NOMO-1 treated with DMSO at 0.1 percent for 48 hours (cell line): ENCODE results near the gene ROS1.
A peak's percentile ranks its signal among the peaks of the same experiment; 100 is the strongest.

Experiments used
- DNase-seq: peaks from one replicate; lab custom pipeline; 2025; ENCODE audit not compliant: unreplicated experiment; lab: John Stamatoyannopoulos, UW

ROS1 gene

DNA sequence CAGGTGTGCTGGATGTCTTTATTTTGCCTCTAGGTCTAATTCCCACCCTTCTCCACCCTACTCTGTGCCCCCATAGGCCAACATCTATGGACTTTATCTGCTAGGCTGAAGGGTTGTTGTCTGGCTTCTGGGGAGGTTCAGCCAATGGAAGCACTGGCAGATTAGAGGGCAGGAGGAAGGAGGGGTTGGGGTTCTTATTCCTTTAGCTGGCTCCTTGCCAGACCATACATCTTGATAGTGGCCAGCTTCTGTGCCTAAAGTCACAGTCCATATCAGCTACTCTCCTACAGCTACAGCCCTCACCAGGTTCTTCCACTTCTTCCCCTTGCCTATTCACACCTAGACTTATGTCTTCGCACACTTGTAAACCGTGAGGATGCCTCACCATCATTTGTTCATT, 41.1 kb downstream of the ROS1 start:
- DNase-seq = no peak

DNA sequence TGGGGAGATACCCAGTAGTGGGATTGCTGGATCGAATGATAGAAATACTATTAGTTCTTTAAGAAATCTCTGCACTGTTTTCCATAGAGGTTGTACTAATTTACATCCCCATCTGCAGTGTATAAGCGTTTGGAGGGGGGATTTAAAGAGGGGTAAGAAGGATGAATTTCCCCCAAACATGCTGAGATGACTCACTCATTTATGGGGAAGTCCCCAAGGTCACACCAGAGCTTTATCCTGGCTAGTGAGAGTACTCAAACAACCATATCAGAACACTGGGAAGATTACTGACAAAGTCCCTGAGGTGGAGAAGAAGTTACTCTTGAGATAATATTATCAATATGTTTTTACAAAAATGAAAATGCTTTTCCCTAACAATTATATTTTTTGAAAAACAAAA, 44.0 kb downstream of the ROS1 start:
- no peak for DNase-seq

DNA sequence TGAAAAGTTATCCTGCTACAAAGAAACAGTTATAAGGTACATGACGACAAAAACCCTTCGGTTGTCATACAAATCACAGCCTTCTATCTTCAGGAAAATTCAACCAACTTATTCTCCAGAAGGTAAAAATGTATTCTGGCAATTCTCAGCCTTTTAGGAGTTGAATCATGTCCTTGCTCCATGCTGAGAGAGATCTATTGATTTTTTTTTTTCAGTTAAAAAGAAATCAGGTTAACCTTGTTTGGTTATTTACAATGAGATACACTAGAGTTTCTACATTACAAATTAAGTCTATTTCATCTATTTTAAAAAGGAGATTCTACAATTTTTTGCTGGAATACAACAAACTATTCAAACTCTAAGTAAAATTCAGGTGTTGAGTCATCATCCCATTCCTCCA, 45.4 kb downstream of the ROS1 start:
- no peak for DNase-seq

DNA sequence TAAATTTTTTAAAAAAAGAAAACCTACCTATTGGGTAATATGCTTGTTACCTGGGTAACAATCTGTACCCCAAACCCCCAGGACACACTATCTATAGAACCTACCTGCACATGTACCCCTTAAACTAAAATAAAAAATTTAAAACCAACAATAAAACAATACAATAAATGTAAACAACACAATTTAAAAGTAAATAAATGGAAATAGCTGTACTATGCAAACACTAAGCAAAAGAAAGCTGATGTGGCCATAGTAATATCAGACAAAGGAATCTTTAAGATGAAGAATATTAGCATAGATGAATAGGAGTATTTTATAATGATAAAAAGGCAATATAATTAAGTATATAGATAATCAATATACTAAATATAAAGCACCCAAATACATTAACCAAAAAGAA, 50.3 kb downstream of the ROS1 start:
- no peak for DNase-seq

DNA sequence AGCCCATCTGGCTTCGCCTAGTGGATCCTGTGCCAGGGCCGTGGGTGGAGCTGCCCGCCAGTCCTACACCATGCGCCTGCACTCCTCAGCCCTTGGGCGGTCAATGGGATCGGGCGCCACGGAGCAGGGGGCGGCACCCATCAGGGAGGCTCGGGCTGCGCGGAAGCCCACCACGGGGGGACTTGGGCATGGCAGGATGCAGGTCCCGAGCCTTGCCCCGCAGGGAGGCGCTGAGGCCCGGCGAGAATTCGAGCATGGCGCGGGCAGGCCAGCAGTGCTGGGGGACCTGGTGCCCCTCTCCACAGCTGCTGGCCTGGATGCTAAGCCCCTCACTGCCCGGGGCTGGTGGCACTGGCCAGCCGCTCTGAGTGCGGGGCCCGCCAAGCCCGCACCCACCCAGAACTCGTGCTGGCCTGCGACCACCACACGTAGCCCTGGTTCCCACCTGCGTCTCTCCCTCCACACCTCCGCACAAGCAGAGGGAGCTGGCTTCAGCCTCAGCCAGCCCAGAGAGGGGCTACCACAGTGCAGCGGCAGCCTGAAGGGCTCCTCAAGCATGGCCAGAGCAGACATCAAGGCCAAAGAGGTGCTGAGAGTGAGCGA, 52.4 kb downstream of the ROS1 start:
- no peak for DNase-seq

DNA sequence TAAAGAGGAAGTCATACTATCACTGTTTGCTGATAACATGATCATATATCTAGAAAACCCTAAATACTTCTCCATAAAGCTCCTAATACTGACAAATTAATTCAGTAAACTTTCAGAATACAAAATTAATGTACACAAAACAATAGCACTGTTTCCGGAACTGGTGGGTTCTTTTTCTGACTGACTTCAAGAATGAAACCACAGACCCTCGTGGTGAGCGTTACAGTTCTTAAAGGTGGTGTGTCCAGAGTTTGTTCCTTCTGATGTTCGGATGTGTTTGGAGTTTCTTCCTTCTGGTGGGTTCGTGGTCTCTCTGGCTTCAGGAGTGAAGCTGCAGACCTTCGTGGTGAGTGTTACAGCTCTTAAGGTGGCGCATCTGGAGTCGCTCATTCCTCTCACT, 53.5 kb downstream of the ROS1 start:
- peak; percentile 38 for DNase-seq

DNA sequence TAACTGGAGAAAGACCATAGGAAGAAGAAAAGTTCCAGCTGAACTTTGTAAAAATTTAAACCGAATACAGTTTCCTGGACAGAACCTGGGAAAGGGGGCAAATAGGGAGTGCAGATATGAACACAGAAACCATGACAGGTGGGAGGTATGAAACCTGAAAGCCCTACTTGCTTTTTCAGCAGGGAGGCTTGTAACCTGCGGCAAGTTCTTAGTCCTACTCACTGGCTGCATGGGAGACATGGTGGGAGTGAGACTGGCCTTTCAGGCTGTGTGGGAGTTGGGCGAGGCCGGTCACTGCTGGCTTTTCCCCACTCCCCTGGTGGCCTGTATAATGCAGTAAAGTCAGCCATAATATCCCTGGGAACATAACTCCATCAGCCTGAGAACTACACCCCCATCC, 54.2 kb downstream of the ROS1 start:
- no peak for DNase-seq

DNA sequence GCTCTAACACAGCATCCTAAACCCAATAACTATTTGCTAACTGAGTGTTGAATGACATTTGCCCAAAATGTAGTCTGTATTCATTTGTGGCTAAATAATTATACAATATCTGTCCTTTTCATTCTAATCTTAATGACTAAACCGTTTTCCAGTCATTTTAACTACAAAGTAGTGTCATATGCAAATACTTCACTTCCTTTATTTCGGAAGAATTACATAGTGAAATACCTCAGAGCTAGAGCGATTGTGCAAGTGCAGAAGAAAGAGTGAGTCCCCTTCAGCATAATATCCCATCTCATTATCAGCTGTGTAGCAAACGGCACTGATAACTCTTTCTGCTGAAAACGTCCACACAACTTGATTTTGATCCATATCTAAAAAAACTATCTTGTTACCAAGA, 66.2 kb downstream of the ROS1 start:
- peak; percentile 92 for DNase-seq

DNA sequence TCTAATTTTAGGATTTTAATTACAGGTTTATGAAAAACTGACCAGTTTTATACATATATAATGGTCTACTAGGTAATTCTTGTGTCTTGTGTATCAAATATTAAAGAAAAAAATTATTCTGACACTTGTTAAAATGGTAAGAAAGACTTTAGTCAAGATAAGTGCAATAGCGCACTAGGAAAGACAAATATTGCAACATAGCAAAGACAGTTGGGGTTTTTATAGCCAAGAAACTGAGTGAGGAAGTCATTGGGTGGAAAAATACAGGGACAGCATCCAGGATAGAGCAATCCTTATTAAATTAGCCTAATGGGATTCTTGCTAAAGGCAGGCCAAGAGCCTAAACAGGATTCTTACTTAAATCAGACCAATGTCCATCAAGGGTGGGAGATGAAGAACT, 71.1 kb downstream of the ROS1 start:
- peak; percentile 54 for DNase-seq

DNA sequence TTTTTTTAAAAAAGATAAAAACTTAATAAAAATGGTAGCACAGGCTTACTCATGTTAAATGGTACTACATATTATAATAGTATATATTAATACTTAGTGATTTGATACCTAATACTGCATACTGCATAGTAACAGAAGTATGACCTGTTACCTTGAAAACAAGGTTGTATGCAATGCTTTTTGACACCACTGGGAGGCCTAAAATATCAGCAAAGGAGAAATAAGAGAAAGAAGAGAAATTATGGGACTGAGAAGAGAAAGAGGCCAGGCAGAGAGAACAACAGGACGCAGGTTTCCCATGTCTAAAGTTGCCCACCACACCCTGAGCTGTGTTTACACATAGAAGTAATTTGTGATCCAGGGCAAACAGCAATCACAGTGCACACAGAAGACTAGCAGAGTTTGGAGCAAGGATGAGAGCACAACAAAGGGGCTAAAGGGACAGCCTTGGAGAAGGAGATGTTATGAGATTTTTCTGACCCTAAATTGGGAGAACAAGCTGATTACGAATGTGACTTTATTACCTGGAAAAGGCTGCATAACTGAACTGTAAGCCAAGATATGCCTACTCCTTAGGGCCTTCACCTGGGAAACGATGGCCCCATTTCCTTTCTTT, 73.2 kb downstream of the ROS1 start:
- peak; percentile 41 for DNase-seq

DNA sequence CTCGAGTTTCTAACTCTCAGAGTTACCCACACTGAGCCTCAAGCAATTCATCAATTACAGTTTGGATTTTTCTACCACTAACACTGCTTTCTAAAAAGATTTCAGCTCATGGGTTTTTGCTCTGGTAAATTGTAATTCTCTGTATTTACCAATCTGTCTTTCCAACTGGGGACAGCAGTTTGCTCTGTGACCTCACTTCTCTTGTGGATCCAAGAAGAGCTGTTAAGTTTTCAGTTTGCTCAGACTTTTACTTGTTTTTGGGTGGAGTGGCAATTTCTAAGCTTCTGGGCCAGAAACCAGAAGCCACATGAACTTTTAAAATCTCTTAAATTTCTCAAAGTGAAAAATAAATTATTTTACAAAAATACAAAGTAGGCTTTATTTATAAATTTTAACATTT, 74.2 kb downstream of the ROS1 start:
- no peak for DNase-seq

DNA sequence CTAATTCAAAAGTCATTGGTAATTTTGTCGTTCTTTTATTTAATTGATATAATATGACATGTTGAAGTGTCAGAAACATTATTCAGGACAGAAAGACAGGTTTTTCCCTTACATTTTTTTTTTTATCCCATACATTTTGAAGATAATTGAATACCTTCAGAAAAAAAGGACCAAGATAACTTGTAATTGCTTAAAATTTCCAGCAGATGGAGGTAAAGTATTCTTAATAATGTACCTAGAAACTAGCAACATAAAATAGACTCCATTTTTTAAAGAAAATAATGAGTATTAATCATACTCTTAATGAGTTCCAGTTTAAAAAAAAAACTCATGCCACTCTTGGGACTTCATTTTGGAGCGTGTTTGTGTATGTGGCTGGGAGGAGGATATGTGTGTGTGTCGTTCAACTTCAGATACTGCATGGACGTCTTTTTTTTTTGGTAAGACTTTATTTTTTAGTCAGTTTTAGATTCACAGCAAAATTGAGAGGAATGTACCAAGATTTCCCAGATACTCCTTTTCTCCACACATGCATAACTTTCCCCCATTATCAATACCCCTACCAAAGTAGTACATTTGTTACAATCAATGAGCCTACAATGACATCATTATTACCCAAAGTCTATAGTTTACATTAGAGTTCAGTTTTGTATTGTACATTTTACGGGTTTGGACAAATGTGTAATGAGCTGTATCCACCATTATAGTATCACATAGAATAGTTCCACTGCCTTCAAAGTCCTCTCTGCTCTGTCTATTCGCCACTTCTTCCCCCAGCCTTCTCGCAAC, 79.4 kb downstream of the ROS1 start:
- DNase-seq = peak; percentile 57

DNA sequence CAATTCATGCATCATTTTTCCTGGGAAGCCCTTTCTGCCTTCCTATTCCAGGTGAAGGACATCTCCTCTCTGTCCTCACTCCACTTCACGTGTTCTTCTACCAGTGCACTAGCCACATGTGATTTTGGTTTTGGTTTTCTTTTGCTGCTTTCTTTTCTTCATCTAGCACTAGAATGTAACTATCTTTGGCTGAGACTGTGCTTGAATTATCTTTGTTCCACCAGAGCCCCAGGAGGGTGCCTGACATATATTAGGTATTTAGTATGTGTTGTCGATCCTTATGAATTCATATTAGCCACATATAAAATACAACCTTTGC, 80.5 kb downstream of the ROS1 start:
- DNase-seq = no peak

DNA sequence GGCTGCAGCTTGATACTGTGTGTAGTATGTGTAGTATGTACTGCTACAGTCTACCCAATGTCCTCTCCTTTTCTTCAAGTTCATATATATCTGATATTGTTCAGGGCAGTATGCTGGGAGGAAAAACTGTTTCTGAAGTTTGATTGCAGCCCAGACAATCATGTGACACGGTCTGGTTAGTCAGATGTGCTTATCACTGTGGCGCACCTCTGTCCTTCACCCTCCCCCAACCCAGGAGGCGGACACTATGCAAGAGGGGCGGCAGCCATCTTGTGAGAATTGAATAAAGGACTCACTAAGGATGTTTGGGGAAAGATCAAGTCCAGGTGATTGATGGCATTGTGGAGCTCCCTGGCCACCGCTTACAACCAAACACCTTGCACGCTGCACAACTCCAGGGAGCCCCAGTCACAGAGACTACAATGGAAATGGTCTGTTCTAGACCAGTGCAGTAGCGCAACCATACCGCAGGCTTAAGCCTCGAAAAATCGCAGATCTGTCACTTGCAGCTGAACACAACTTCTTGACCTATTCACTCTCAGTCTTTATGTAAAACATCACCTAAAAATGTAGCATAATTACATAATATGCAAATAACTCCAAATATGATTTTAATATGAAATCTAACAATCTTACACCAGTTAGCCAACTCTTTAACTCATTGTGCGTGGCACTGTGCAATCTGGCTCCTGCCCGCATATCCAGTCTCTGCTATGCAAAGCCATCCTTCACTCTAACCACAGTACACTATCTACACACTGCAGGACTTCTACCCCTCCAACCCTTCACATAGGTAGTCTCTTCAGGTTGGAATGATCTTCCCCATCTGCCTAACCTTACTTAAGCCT, 81.1 kb downstream of the ROS1 start:
- no peak for DNase-seq

DNA sequence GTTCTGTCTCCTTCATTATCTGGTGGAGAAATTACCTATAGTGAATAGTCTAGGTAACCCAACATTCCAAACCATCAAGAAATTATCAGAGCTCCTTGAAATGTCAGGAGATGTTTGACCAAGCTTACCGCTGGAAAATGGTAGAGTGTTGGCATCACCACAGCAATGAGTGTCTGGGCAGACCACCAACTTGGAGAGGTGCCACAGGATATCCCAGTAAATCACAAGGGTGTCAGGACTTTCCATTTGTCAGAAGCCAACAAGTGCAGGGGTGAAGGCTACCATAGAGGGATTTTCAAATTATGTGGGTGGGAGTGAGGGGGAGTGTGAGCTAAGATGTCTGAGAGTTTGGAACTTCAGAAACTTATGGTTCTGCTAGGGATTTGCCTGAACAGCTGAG, 87.2 kb downstream of the ROS1 start:
- no peak for DNase-seq

DNA sequence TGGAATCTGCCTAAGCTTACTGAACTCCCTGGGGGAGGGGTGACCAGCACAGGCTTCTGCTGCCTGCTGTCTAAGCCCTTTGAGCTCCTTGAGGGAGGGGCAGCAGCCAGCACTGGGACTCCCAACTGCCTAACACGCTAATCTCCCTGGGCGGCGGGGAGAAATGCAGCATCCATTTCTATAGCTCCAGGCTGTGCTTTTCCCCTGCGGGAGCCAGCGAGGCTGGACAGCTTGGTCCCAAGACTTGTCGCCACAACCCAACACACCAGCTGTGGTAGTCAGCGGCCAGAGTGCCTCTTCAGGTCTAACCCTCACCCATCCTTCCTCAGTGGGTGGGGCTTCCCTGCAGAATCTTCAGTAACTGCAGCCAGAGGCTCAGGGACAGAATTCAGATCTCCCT, 95.8 kb downstream of the ROS1 start:
- DNase-seq = no peak

DNA sequence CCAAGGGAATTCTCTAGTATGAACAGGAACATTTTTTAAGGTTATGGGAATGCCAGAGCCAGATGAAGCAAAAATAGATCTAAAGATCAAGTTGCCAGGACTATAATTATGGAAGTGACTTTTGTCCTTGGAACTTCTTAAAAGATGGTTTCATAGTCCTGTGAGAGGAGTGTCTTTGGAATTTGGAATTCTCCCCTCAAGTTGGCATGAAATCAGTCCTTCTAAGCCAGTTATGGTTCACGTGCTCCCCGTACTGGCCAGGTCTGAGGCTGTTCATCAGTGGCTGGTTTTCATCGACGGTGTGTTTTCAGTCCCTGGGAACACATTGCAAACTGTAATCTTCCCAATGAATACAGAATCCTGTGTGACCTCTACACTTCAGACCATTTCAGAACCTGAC, 97.2 kb downstream of the ROS1 start:
- no peak for DNase-seq

DNA sequence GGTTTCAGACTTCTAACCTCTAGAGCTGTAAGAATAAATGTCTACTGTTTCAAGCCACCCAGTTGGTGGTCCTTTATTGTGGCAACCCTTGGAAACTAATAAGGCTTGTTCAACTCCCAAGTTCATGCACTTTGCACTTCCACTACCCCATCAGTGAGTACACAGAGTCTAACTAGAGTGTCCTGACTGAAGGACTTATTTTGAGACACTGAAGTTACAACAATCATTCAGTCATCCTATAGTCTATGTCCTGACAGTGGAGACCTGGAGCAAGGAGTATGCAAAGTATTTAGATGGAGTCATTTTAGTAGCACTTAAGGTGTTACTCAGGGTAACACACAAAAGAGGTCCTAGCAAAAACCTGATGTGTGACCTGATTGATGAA, 97.7 kb downstream of the ROS1 start:
- DNase-seq = no peak

DNA sequence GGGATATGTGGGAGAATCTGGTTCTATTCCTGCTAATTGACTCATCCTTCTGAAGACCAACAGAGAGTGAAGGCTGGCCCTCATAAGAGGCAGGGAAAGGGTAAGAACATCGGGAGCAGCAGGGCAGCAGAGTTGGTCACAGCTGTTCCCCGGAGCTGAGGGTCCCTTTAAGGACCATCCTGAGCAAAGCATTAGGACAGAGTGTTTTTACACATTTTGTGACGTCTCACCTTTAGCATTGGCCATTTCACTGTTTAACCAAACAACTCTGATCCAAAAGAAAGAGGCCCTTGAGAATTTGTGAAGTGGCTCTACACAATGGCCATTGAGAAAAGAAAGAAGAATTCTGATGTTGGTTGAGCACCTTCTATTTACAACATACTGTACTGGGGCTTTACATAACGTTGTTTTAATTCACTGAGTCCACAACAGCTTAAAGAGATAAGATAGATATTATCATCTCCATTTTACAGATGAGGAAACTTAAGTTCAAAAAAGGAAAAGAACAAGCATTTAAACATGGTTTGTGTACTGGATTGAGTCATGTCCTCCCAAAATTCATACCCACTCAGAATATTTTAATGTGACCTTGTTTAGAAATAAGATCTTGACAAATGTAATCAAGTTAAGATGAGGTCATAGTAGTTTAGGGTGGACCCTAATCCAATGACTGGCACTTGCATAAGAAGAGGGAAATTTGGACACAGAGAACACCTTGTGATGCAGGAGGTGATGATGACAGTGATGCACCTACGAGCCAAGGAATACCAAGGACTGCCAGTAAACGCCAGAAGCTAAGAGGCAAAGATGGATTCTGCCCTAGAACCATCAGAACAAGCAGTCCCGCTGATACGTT, 98.4 kb downstream of the ROS1 start:
- DNase-seq = no peak

DNA sequence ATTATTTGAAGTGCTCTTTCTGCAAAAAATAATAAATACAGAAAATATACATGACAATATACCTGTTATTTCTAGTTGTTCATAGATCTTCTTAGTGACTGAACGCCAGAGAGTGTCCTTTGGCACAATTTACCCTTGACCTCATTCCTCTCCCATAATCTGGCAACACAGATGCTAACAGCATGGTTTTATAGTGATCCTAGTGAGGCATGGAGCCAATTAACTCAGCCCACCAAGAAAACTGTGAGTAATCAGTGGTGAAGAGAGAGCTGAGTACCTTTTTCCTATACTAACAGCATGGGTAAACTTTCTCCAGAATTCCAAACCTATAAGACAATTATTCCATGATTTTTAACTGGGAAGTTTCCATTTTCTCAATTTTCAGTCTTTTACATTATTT, 99.3 kb downstream of the ROS1 start:
- DNase-seq = no peak

DNA sequence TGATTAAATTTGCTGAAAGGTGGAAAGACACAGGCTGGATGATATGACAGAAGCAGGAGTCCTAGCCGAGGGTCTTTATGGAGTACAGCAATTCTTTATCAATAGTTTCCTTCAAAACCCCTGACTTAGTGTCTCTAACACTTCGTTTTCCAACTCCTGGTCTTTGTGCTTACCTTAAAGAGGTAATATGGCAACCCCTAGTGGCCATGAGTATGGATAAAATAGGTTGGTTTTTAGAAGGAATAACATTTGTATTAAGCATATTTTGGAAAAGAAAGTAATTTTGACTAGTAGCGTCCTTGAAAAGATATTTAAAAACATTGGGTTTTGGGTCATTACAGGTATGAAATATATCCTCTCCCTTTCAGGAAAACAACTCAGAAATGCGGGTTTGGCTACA, 108.5 kb downstream of the ROS1 start:
- DNase-seq = no peak
